Thyroid gland (tissue), 4 donors: ENCODE results near the gene HSBP1.

Experiments used
- CTCF ChIP-seq, 6 experiments: fragments of 200-600 bp in 3 of 6; fragments of 450-650 bp in 3 of 6; sonication (generic) in 3 of 6; IDR thresholded peaks; one replicate each; pipeline ENCODE4 v1.5.1; 2016 to 2019; ENCODE audit warnings: antibody characterized with exemption in 6 of 6, mild to moderate bottlenecking in 2 of 6, inconsistent platforms in 1 of 6, moderate library complexity in 1 of 6
- POLR2A ChIP-seq, 2 donors: fragments of 450-650 bp; IDR thresholded peaks; one replicate each; pipeline ENCODE4 v1.6.1; 2017; ENCODE audit warnings: antibody characterized with exemption in 2 of 2, mild to moderate bottlenecking in 2 of 2, moderate library complexity in 1 of 2

GRCh38 chr16:83842291-83842690 is 34.5 kb downstream of the HSBP1 start:
- TF ChIP-seq CTCF (IDR thresholded peaks at IDR 0.05) (no peak), POLR2A (IDR thresholded peaks at IDR 0.05) (no peak)
